ENCODE data around the gene ESR1.

ESR1 gene

GRCh38 chr6:152167641-152168603, 360.4 kb downstream of the ESR1 start:
- H3K4me1 ChIP-seq (ENCODE audit: control insufficient read depth in 5 of 5, insufficient read depth in 5 of 5, low read length in 5 of 5): no peaks in the 10 kb centered on the region
- H3K27me3 ChIP-seq (ENCODE audit: control insufficient read depth in 5 of 5, insufficient read depth in 4 of 5, low read length in 5 of 5): no peaks in the 10 kb centered on the region
- no peak overlapping the region for H3K27ac ChIP-seq (ENCODE audit: low read depth, low read length)
- H3K9me3 ChIP-seq (ENCODE audit: control insufficient read depth in 5 of 5, low read length in 5 of 5): no peaks in the 10 kb centered on the region
- no peak overlapping the region for H3K4me3 ChIP-seq (ENCODE audit: low read depth in 1 of 5, low read length in 5 of 5)
- no peak overlapping the region for H3K9ac ChIP-seq (ENCODE audit: low read length in 5 of 5)
- H3K36me3 ChIP-seq (ENCODE audit: control insufficient read depth in 5 of 5, insufficient read depth in 5 of 5, low read length in 5 of 5): peaks cover 10 to 52% (median 26%) of the 10 kb centered on the region in 5 donors

DNA sequence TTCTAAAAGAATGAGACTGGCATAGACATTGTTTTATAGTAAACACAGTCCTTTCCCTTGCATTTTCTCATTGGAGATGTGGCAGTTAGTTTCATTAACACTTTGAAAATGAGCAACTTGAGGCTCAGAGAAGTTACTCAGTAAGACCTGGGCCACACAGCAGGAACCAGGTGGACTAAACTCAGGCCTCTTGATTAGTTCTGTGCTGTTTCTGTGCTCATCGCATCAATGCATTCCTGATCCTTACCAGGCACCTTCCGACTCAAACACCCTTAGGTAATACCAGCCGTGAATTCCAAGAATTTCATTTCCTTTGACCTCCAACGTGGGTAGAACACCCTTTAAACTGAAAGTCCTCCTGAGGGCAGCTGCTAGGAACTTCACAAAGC, 362.8 kb downstream of the ESR1 start:
- Histone ChIP-seq H3K36me3 (ENCODE audit: control insufficient read depth in 5 of 5, insufficient read depth in 5 of 5, low read length in 5 of 5) (peaks cover 15 to 46% (median 30%) of the 10 kb centered on the region in 5 donors), H3K27me3 (ENCODE audit: control insufficient read depth in 5 of 5, insufficient read depth in 4 of 5, low read length in 5 of 5) (no peaks in the 10 kb centered on the region), H3K9me3 (ENCODE audit: control insufficient read depth in 5 of 5, low read length in 5 of 5) (no peaks in the 10 kb centered on the region), H3K27ac (ENCODE audit: low read depth, low read length) (no peak overlapping the region), H3K4me1 (ENCODE audit: control insufficient read depth in 5 of 5, insufficient read depth in 5 of 5, low read length in 5 of 5) (no peaks in the 10 kb centered on the region), H3K9ac (ENCODE audit: low read length in 5 of 5) (no peak overlapping the region), H3K4me3 (ENCODE audit: low read depth in 1 of 5, low read length in 5 of 5) (no peak overlapping the region)

DNA sequence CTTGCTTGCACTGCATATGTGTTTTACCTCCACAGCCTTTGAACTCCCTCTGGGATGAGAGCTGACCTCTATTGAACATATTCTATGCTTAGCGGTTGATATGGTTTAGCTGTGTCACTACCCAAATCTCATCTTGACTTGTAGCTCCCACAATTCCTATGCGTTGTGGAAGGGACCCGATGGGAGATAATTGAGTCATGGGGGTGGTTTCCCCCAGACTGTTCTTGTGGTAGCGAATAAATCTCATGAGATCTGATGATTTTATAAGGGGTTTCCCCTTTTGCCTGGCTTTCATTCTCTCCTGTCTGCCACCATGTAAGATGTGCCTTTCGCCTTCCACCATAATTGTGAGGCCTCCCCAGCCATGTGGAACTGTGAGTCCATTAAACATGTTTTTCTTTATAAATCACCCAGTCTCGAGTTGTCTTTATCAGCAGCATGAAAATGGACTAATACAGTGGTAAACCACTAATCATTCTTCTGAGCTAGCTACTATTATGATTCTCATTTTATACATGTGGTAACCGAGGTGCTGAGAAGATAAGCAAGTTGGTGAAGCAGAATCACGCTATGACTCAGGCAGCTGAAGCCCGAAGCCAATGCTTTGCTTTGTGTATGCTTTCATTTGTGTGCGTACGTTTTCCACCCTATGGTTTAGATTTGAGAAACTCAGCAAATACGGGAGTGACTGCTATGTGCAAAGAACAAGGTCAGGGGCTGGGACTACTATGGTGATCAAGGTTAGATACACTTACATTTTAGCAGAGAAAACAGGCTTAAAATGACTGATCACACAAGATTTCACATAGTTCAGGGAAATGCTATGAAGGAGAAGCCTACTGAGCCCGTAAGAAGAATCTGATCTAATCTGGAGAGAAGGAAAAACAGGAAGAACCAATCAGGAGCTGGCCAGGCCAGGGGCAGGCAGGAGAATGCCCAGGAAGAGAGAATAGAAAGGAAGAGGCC, 363.5 kb downstream of the ESR1 start:
- Histone ChIP-seq H3K9ac (ENCODE audit: low read length in 5 of 5) (no peak overlapping the region), H3K27me3 (ENCODE audit: control insufficient read depth in 5 of 5, insufficient read depth in 4 of 5, low read length in 5 of 5) (no peaks in the 10 kb centered on the region), H3K4me3 (ENCODE audit: low read depth in 1 of 5, low read length in 5 of 5) (no peak overlapping the region), H3K27ac (ENCODE audit: low read depth, low read length) (no peak overlapping the region), H3K4me1 (ENCODE audit: control insufficient read depth in 5 of 5, insufficient read depth in 5 of 5, low read length in 5 of 5) (no peaks in the 10 kb centered on the region), H3K36me3 (ENCODE audit: control insufficient read depth in 5 of 5, insufficient read depth in 5 of 5, low read length in 5 of 5) (peaks cover 18 to 49% (median 29%) of the 10 kb centered on the region in 5 donors), H3K9me3 (ENCODE audit: control insufficient read depth in 5 of 5, low read length in 5 of 5) (no peaks in the 10 kb centered on the region)

DNA sequence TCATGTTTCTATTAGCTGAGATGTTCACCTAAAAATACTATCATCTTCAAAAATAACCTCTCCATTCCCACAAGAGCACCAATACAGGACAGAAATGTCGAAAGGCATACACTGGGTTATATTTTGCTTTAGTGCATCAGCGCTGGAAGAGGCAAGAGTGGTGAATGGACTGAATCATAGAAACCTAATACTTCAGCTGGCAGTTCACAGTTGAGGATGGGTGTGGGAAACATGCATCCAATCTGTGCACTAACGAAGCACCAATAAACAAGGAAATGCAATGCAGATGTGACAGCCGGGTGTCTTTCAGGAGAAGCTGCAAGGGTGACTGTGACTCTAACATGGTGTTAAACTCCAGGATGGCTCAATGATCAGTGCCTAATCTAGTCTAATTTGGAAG, 365.8 kb downstream of the ESR1 start:
- H3K4me1 ChIP-seq (ENCODE audit: control insufficient read depth in 5 of 5, insufficient read depth in 5 of 5, low read length in 5 of 5): no peaks in the 10 kb centered on the region
- no peaks in the 10 kb centered on the region for H3K27me3 ChIP-seq (ENCODE audit: control insufficient read depth in 5 of 5, insufficient read depth in 4 of 5, low read length in 5 of 5)
- H3K4me3 ChIP-seq (ENCODE audit: low read depth in 1 of 5, low read length in 5 of 5): no peak overlapping the region
- H3K9ac ChIP-seq (ENCODE audit: low read length in 5 of 5): no peak overlapping the region
- H3K36me3 ChIP-seq (ENCODE audit: control insufficient read depth in 5 of 5, insufficient read depth in 5 of 5, low read length in 5 of 5): peaks cover 23 to 48% (median 27%) of the 10 kb centered on the region in 5 donors
- H3K27ac ChIP-seq (ENCODE audit: low read depth, low read length): no peak overlapping the region
- H3K9me3 ChIP-seq (ENCODE audit: control insufficient read depth in 5 of 5, low read length in 5 of 5): no peaks in the 10 kb centered on the region

- H3K36me3 ChIP-seq (ENCODE audit: control insufficient read depth in 5 of 5, insufficient read depth in 5 of 5, low read length in 5 of 5): peaks cover 25 to 50% (median 27%) of the 10 kb centered on the region in 5 donors
- no peak overlapping the region for H3K9ac ChIP-seq (ENCODE audit: low read length in 5 of 5)
- H3K9me3 ChIP-seq (ENCODE audit: control insufficient read depth in 5 of 5, low read length in 5 of 5): no peaks in the 10 kb centered on the region
- no peaks in the 10 kb centered on the region for H3K4me1 ChIP-seq (ENCODE audit: control insufficient read depth in 5 of 5, insufficient read depth in 5 of 5, low read length in 5 of 5)
- no peak overlapping the region for H3K4me3 ChIP-seq (ENCODE audit: low read depth in 1 of 5, low read length in 5 of 5)
- H3K27me3 ChIP-seq (ENCODE audit: control insufficient read depth in 5 of 5, insufficient read depth in 4 of 5, low read length in 5 of 5): no peaks in the 10 kb centered on the region
- H3K27ac ChIP-seq (ENCODE audit: low read depth, low read length): no peak overlapping the region
Observed at GRCh38 chr6:152173957-152174356, 366.5 kb downstream of the ESR1 start.

GRCh38 chr6:152176268-152176667, 368.8 kb downstream of the ESR1 start:
- no peak overlapping the region for H3K9ac ChIP-seq (ENCODE audit: low read length in 5 of 5)
- H3K27ac ChIP-seq (ENCODE audit: low read depth, low read length): no peak overlapping the region
- H3K27me3 ChIP-seq (ENCODE audit: control insufficient read depth in 5 of 5, insufficient read depth in 4 of 5, low read length in 5 of 5): no peaks in the 10 kb centered on the region
- H3K4me3 ChIP-seq (ENCODE audit: low read depth in 1 of 5, low read length in 5 of 5): no peak overlapping the region
- H3K36me3 ChIP-seq (ENCODE audit: control insufficient read depth in 5 of 5, insufficient read depth in 5 of 5, low read length in 5 of 5): peaks cover 23 to 49% (median 29%) of the 10 kb centered on the region in 5 donors
- H3K9me3 ChIP-seq (ENCODE audit: control insufficient read depth in 5 of 5, low read length in 5 of 5): no peaks in the 10 kb centered on the region
- H3K4me1 ChIP-seq (ENCODE audit: control insufficient read depth in 5 of 5, insufficient read depth in 5 of 5, low read length in 5 of 5): no peaks in the 10 kb centered on the region

All from subcutaneous abdominal adipose tissue (tissue), 5 donors.